ENCODE measurements around the gene CLTCL1.
"Not testable (repeated sequence)": the region's sequence is repeated elsewhere in the genome, so short reads cannot be mapped to it uniquely, and the experiment has no call there.

CLTCL1 gene

DNA sequence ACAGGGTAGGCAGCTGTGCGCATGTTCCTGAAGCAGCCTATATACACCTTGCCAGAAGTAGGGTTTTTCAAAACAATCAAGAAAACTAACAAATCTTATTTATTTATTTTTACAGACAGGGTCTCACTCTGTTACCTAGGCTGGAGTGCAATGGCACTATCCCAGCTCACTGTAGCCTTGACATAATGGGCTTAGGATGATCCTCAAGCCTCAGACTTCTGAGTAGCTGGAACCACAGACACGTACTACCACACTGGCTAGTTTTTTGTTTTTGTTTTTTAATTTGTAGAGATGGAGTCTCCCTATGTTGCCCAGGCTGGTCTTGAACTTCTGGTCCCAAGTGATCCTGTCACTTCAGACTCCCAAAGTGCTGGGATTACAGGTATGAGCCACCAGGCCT lies 25.7 kb downstream of the CLTCL1 start:
- TF ChIP-seq POLR2AphosphoS5 (IDR thresholded peaks at IDR 0.05; ENCODE audit: low read depth, low read length) (no peak), TAF1 (IDR thresholded peaks at IDR 0.05; ENCODE audit: borderline replicate concordance, low read depth, low read length) (no peak), POLR2A (IDR thresholded peaks at IDR 0.05; ENCODE audit: low read depth, low read length) (no peak)
- DNase-seq (ENCODE audit: insufficient read length), result no peak
- no peak for FAIRE-seq

DNA sequence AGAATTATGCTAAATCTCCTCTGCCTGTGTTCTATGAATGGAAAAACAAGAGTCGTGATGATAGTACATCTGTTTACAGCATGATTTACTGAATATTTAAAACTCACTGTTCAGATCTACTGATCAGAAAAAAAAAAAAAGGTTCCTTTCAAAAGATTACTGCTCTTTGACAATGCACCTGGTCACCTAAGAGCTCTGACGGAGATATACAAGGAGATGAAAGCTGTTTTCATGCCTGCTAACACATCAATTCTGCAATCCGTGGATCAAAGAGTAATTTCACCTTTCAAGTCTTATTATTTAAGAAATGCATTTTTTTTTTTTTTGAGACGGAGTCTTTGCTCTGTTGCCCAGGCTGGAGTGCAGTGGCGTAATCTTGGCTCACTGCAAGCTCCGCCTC lies 30.7 kb downstream of the CLTCL1 start:
- no peak for FAIRE-seq
- no peak for DNase-seq (ENCODE audit: insufficient read length)
- TF ChIP-seq POLR2AphosphoS5 (IDR thresholded peaks at IDR 0.05; ENCODE audit: low read depth, low read length) (no peak), POLR2A (IDR thresholded peaks at IDR 0.05; ENCODE audit: low read depth, low read length) (no peak), TAF1 (IDR thresholded peaks at IDR 0.05; ENCODE audit: borderline replicate concordance, low read depth, low read length) (no peak)

GRCh38 chr22:19260194-19260593 lies 31.3 kb downstream of the CLTCL1 start:
- DNase-seq (ENCODE audit: insufficient read length) (no peak), FAIRE-seq (no peak)
- no peak for TF ChIP-seq POLR2A (IDR thresholded peaks at IDR 0.05; ENCODE audit: low read depth, low read length)
- TF ChIP-seq POLR2AphosphoS5 (IDR thresholded peaks at IDR 0.05; ENCODE audit: low read depth, low read length), result no peak
- TF ChIP-seq TAF1 (IDR thresholded peaks at IDR 0.05; ENCODE audit: borderline replicate concordance, low read depth, low read length), result no peak

DNA sequence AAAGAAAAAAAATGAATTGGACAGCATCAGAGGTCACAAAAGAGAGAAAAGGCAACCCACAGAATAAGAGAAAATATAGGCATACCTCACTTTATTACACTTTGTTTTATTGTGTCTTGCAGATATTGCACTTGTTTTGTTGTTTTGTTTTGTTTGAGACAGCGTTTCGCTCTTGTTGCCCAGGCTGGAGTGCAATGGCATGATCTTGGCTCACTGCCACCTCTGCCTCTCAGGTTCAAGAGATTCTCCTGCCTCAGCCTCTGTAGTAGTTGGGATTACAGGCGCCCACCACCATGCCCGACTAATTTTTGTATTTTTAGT lies 32.6 kb downstream of the CLTCL1 start:
- not testable (repeated sequence) for DNase-seq (ENCODE audit: insufficient read length); FAIRE-seq

DNA sequence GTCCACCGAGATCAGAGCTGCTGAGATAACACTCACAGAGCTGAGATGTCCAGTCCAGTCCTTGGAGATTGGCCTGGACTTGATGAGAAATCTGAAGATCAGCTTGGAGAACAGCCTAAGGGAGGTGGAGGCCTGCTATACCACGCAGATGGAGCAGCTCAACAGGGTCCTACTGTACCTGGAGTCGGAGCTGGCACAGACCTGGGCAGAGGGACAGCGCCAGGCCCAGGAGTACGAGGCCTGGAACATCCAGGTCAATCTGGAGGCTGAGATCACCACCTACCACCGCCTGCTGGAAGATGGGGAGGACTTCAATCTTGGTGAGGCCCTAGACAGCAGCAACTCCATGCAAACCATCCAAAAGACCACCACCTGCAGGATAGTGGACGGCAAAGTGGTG lies 33.1 kb downstream of the CLTCL1 start:
- FAIRE-seq (no peak), DNase-seq (ENCODE audit: insufficient read length) (no peak)
- no peak for TF ChIP-seq POLR2A (IDR thresholded peaks at IDR 0.05; ENCODE audit: low read depth, low read length)
- no peak for TF ChIP-seq TAF1 (IDR thresholded peaks at IDR 0.05; ENCODE audit: borderline replicate concordance, low read depth, low read length)
- TF ChIP-seq POLR2AphosphoS5 (IDR thresholded peaks at IDR 0.05; ENCODE audit: low read depth, low read length), result no peak

GRCh38 chr22:19256362-19256761 lies 35.2 kb downstream of the CLTCL1 start:
- DNase-seq (ENCODE audit: insufficient read length); FAIRE-seq: not testable (repeated sequence)

DNA sequence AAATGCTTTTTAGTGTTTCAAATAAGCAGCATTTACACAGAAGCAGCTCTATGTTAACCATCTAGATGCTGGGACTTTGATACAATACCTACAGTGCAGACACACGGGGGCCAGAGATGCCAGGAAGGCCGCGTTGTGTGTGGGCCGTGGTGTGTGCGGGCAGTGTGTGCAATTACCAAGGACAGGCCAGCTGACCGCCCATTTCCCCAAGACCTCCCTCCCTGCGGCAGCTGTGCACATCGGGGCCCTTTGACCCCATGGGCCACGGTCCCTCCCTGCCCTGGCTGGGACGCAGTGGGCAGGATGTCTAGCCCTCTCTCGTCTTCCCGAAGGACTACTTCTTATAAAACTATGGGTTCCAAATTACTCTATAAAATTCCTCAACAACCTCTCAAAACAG lies 38.4 kb downstream of the CLTCL1 start:
- FAIRE-seq (no peak), DNase-seq (ENCODE audit: insufficient read length) (no peak)
- TF ChIP-seq POLR2A (IDR thresholded peaks at IDR 0.05; ENCODE audit: low read depth, low read length) (no peak), TAF1 (IDR thresholded peaks at IDR 0.05; ENCODE audit: borderline replicate concordance, low read depth, low read length) (no peak), POLR2AphosphoS5 (IDR thresholded peaks at IDR 0.05; ENCODE audit: low read depth, low read length) (no peak)

GRCh38 chr22:19244600-19245352 lies 46.7 kb downstream of the CLTCL1 start:
- DNase-seq (ENCODE audit: insufficient read length) (no peak), FAIRE-seq (no peak)
- TF ChIP-seq POLR2AphosphoS5 (IDR thresholded peaks at IDR 0.05; ENCODE audit: low read depth, low read length) (no peak), POLR2A (IDR thresholded peaks at IDR 0.05; ENCODE audit: low read depth, low read length) (no peak), TAF1 (IDR thresholded peaks at IDR 0.05; ENCODE audit: borderline replicate concordance, low read depth, low read length) (no peak)

DNA sequence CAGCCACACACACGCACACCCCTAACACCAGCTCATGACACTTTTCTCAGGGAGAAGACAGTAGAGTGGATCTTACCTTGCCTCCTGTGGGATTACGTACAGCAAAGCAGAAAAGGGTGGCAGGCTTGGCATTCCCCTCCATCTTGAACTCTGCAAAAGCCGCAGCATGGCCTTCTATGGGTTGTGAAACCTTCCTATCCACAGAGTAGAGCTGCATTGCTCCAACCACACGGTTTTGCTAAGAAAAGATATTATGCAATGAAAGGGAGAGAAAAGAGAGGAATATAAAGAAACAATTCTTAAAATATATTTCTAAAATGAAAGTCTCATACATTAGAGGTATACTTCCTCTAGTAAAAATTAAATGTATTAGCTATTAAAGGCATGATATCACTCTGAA lies 48.8 kb downstream of the CLTCL1 start:
- FAIRE-seq, result no peak
- DNase-seq (ENCODE audit: insufficient read length), result no peak
- TF ChIP-seq POLR2AphosphoS5 (IDR thresholded peaks at IDR 0.05; ENCODE audit: low read depth, low read length), result no peak
- no peak for TF ChIP-seq TAF1 (IDR thresholded peaks at IDR 0.05; ENCODE audit: borderline replicate concordance, low read depth, low read length)
- TF ChIP-seq POLR2A (IDR thresholded peaks at IDR 0.05; ENCODE audit: low read depth, low read length), result no peak

GRCh38 chr22:19241593-19241906 lies 50.0 kb downstream of the CLTCL1 start:
- no peak for FAIRE-seq
- DNase-seq (ENCODE audit: insufficient read length), result no peak
- TF ChIP-seq POLR2AphosphoS5 (IDR thresholded peaks at IDR 0.05; ENCODE audit: low read depth, low read length) (no peak), TAF1 (IDR thresholded peaks at IDR 0.05; ENCODE audit: borderline replicate concordance, low read depth, low read length) (no peak), POLR2A (IDR thresholded peaks at IDR 0.05; ENCODE audit: low read depth, low read length) (no peak)

DNA sequence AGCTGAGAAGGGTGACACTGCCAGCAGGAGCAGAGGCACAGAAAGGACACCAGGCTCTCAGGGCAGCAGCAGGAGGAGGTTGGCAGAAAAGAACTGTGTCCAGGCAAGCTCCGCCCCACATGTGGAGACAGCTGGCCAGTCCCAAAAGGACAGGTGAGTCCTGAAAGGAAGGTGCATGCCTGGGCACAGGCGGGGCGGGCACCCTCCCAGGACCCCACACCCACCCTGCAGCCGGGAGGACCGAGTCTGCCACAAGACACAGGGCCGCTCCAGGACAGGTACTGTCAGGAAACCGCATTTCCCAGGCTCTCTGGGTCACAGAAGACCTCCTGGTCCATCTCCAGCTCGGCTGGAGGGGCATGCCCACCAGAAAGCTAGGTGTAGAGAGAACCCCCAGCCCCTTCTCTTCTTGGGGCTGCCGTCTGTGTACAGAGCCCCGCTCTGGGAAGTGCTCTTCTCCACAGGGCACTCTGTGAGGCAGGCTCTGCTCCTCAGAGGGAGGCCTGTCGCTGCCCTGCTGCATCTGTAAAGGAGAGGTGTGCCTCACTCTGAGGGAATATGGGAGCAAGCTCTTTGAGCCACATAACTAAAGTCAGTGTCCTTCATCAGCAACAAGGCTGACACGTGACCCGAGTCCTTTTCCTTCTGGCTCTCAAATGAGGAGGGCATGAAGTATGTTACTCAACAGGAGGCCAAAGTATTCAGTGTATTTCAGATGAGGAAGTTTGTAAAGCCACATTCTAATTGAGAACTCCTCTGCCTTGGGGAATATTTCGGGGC lies 50.5 kb downstream of the CLTCL1 start:
- no peak for FAIRE-seq

DNA sequence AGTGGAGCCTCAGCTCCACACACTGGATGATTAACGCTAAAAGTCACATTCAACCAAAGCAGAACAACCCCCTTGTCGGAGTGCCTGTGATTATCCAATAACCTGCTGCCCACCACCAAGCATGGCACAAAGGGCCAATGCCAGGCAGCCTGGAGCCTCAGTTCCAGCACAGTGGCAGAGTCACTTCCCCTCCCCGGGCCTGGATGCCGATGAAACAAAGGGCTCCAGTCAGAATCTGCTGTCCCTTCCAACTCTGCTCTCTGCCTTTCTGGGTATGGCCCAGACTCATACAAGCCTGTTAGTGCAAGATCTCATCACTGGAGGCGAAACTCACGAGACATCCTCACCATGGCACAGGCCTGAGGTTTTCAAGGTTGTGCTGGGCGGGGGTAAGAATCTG lies 52.1 kb downstream of the CLTCL1 start:
- DNase-seq (ENCODE audit: insufficient read length) (no peak), FAIRE-seq (no peak)
- no peak for TF ChIP-seq POLR2A (IDR thresholded peaks at IDR 0.05; ENCODE audit: low read depth, low read length)
- TF ChIP-seq TAF1 (IDR thresholded peaks at IDR 0.05; ENCODE audit: borderline replicate concordance, low read depth, low read length), result no peak
- no peak for TF ChIP-seq POLR2AphosphoS5 (IDR thresholded peaks at IDR 0.05; ENCODE audit: low read depth, low read length)

More for the DNA sequence above, 50.5 kb downstream of the CLTCL1 start:
- TF ChIP-seq TAF1 (IDR thresholded peaks at IDR 0.05; ENCODE audit: borderline replicate concordance, low read depth, low read length), result no peak
- no peak for TF ChIP-seq POLR2AphosphoS5 (IDR thresholded peaks at IDR 0.05; ENCODE audit: low read depth, low read length)
- TF ChIP-seq POLR2A (IDR thresholded peaks at IDR 0.05; ENCODE audit: low read depth, low read length), result no peak
- DNase-seq (ENCODE audit: insufficient read length), result no peak

Measured in GM12892 (cell line).